CD4-positive, alpha-beta T cell treated with Interleukin-15 for 1 hour (primary cell): ENCODE results near the gene IRAK2.
A peak's percentile ranks its signal among the peaks of the same experiment; 100 is the strongest.
"Not testable (repeated sequence)": the region's sequence is repeated elsewhere in the genome, so short reads cannot be mapped to it uniquely, and the experiment has no call there.

Experiments
- DNase-seq: peaks from one replicate; pipeline ENCODE4 v3.0.0-alpha.2; 2020

The IRAK2 gene

GRCh38 chr3:10160346-10160745, 4.4 kb upstream of the IRAK2 start:
- no peak for DNase-seq

GRCh38 chr3:10160925-10161324, 3.8 kb upstream of the IRAK2 start:
- no peak for DNase-seq

- no peak for DNase-seq
Observed at GRCh38 chr3:10162185-10162584, 2.5 kb upstream of the IRAK2 start.

DNA sequence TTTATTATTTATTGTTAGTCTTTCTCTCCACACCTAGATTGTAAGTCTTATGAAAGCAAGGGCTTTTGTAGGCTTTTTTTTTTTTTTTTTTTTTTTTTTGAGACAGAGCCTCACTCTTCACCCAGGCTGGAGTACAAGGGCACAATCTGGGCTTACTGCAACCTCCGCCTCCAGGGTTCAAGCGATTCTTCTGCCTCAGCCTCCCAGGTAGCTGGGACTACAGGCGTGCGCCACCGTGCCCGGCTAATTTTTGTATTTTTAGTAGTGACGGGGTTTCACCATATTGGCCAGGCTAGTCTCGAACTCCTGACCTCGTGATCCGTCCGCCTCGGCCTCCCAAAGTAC, 546 bp upstream of the IRAK2 start:
- not testable (repeated sequence) for DNase-seq

DNA sequence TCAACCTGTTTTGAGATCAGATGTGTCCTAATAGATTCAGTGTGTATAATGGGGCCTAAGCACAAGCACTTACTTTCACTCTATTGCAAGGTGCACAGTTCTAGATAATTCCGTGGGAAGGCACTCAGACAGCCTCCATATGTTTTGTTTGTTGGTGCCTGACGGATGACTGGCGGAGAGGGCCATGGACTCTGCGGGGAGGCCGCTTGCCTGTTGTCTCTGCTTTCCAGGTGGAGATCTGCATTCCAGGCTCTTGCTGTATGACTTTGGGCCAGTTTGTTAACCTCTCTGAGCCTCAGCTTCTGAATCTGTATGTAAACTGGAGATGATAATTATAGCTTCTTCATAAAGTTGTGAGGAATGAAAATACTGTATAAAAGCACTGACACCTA, 1.5 kb downstream of the IRAK2 start:
- DNase-seq = no peak

DNA sequence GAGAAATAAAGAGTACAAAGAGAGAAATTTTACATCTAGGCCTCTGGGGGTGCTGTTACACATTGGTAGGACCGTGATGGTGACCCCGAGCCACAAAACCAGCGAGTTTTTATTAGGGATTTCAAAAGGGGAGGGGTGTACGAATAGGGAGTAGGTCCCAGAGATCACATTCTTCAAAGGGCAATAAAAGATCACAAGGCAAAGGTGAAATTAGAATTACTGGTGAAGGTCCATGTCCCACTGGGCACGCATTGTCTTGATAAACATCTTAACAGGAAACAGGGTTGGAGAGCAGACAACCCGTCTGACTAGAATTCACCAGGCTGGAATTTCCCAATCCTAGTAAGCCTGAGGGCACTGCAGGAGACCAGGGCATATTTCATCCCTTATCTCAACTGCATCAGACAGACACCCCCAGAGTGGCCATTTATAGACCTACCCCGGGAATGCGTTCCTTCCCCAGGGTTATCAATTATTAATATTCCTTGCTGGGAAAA, 4.3 kb downstream of the IRAK2 start:
- no peak for DNase-seq

DNA sequence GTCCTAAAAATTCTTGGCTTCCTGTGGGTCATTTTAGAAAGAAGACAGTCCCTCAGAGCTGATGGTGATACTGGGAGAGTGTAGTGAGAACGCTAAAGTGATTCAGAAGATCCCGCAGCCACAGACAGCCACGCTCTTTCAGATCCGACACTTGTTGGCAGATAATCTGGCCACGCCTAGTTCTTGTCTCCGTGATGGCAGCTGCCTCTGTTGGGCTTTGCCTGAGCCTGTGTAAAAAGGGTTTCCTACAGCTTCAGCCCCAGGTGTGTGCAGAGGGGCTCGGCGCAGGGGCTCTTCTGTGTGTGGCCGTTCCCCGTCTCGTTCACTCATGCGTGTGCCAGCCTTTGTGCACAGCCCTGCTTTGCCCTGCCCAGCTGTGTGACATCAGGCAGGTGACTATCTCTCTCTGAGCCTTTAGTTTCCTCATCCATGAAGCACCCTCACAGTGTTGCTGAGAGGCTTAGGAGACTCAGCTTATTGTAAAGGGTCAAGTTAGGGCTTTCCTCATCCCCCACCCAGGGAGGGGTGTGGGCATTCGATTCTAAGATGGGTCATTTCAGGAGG, 6.3 kb downstream of the IRAK2 start:
- no peak for DNase-seq

DNA sequence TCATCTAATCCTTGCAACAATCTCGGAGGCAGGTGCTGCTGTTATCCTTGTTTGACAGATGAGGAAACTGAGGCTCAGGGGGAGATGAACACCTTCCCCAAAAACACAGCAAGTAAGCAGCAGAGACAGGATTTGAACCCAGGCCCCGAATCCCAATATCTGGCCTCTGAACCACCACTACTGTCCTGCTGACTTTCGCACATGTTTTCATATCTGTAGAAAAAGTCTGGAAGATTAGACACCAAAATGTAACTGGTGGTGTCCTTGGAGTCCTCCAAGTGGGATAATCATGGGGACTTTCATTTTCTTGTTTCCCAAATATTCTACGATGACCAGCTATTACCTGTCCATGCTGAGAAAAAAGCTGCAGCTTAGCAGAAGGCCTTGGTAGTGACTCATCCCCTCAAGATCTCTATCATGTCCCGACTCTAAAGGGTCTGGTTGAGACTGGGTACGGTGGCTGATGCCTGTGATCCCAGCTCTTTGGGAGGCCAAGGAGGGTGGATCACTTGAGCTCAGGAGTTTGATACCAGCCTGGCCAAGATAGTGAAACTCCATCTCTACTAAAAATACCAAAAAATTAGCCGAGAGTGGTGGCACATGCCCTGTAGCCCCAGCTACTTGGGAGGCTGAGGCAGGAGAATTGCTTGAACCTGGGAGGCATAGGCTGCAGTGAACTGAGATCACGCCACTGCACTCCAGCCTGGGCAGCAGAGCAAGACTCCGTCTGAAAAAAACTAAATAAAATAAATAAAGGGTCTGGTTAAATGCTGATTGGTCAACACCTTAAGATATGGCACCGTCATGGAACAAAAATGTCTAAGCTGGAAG, 8.6 kb downstream of the IRAK2 start:
- no peak for DNase-seq

DNA sequence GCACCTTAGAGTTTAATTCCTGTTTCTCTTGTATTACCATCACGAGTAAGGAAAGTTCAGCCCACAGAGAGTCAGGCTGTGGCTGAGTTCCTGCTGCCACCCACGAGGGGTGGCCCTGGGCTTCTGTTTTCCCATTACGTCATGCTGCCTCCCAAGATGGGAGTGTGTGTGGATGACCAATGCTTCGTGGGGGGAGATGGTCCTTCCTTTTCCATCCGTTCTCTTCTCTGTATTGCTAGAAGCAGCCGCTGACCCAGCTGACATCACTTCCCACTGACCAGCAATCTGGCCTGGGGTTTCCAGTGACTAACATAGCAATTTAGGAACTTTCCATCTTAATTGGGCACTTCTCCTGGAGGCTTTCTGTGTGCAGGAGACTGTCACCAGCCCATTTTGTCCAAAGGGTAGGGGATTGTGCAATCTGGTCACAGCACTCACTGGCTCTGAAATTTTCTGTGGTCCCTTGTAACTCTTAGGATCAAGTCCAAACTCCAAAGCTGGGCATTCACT, 9.3 kb downstream of the IRAK2 start:
- peak; percentile 88 for DNase-seq

GRCh38 chr3:10175334-10175733, 10.6 kb downstream of the IRAK2 start:
- not testable (repeated sequence) for DNase-seq

GRCh38 chr3:10176150-10176549, 11.4 kb downstream of the IRAK2 start:
- not testable (repeated sequence) for DNase-seq

GRCh38 chr3:10177737-10178136, 13.0 kb downstream of the IRAK2 start:
- no peak for DNase-seq

GRCh38 chr3:10178892-10179291, 14.2 kb downstream of the IRAK2 start:
- no peak for DNase-seq

GRCh38 chr3:10180289-10180688, 15.6 kb downstream of the IRAK2 start:
- no peak for DNase-seq

GRCh38 chr3:10180738-10181295, 16.1 kb downstream of the IRAK2 start:
- no peak for DNase-seq

DNA sequence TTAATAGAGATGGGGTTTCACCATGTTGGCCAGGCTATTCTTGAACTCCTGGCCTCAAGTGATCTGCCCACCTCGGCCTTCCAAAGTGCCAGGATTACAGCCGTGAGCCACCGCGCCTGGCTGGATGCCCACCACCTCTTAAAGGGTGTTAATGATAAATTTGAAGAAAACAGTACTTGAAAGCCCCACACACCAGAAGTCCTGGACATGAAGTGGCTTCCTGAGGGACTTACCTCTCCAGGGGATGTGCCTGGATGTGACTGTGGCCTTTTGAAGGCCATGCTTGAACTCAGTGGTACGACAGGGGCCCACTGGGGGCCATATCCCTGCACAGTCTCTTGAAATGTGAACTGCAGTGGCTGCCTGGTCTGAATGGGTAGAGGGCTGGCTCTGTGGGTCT, 18.2 kb downstream of the IRAK2 start:
- no peak for DNase-seq

- DNase-seq = no peak
Observed at GRCh38 chr3:10184250-10184649, 19.5 kb downstream of the IRAK2 start.

- DNase-seq = no peak
Observed at GRCh38 chr3:10185804-10186762, 21.4 kb downstream of the IRAK2 start.

GRCh38 chr3:10187290-10187876, 22.7 kb downstream of the IRAK2 start:
- DNase-seq = no peak

GRCh38 chr3:10187944-10188343, 23.2 kb downstream of the IRAK2 start:
- DNase-seq = no peak

DNA sequence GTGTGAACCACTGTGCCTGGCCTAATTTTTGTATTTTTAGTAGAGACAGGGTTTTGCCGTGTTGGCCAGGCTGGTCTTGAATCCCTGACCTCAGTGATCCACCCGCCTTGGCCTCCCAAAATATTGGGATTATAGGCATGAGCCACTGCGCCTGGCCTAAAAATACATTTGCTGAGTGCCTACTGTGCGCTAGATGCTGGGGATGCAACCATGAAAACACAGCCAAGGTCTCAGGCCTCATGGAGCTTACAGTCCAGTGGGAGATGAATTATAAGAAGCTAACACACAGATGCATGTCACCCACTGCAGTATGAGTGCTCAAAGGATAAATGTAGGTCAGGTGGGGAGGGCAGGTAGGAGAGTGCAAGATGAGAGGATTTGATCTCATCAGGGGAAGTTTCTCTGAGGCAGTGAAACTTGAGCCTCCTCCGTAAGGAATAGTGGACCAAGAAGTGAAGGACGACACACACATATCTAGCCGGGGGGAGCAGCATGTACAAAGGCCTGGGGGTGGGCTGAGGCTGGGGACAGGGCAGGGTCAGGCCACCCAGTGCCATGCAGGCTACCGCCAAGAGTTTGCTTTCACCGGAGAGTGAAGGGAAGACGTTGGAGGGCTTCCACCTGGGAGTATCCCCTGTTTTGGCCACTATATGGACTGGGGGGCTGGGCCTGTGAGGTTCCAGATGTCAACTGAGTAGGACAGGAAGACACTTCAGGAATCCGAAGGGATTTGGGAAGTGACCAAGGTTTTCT, 24.3 kb downstream of the IRAK2 start:
- no peak for DNase-seq
